ENCODE results near the gene GRIN1.

The GRIN1 gene

GRCh38 chr9:137148242-137148641 is 9.3 kb downstream of the GRIN1 start:
- DNase-seq (ENCODE audit: low read depth), result no peak

- DNase-seq (ENCODE audit: low read depth), result no peak
These were observed 9.7 kb downstream of the GRIN1 start for GRCh38 chr9:137148661-137149060.

- no peak for DNase-seq (ENCODE audit: low read depth)
These were observed 10.4 kb downstream of the GRIN1 start for GRCh38 chr9:137149363-137149762.

GRCh38 chr9:137149942-137150616 is 11.1 kb downstream of the GRIN1 start:
- no peak for DNase-seq (ENCODE audit: low read depth)

GRCh38 chr9:137150617-137151457 is 11.9 kb downstream of the GRIN1 start:
- DNase-seq (ENCODE audit: low read depth), result no peak

GRCh38 chr9:137152844-137153405 is 14.0 kb downstream of the GRIN1 start:
- DNase-seq (ENCODE audit: low read depth), result no peak

GRCh38 chr9:137156567-137157375 is 17.8 kb downstream of the GRIN1 start:
- DNase-seq (ENCODE audit: low read depth), result peak; percentile 54

GRCh38 chr9:137157618-137158415 is 18.9 kb downstream of the GRIN1 start:
- no peak for DNase-seq (ENCODE audit: low read depth)

- DNase-seq (ENCODE audit: low read depth), result no peak
These were observed 19.7 kb downstream of the GRIN1 start for GRCh38 chr9:137158625-137159024.

GRCh38 chr9:137159105-137160053 is 20.4 kb downstream of the GRIN1 start:
- DNase-seq (ENCODE audit: low read depth), result no peak

- DNase-seq (ENCODE audit: low read depth), result no peak
These were observed 21.1 kb downstream of the GRIN1 start for GRCh38 chr9:137160054-137160425.

- DNase-seq (ENCODE audit: low read depth), result no peak
These were observed 22.0 kb downstream of the GRIN1 start for GRCh38 chr9:137160716-137161557.

- DNase-seq (ENCODE audit: low read depth), result no peak
These were observed 22.9 kb downstream of the GRIN1 start for GRCh38 chr9:137161558-137162486.

GRCh38 chr9:137162505-137163364 is 23.8 kb downstream of the GRIN1 start:
- DNase-seq (ENCODE audit: low read depth), result no peak

GRCh38 chr9:137163365-137163715 is 24.4 kb downstream of the GRIN1 start:
- DNase-seq (ENCODE audit: low read depth), result no peak

- no peak for DNase-seq (ENCODE audit: low read depth)
These were observed 24.9 kb downstream of the GRIN1 start for GRCh38 chr9:137163805-137164204.
